ENCODE results near the gene USHBP1. TPM values are rescaled to one million over a fixed set of nuclear protein-coding genes. Genes with fewer than 3 reads are reported as not detected.

The USHBP1 gene
- total and polyA plus RNA-seq, 2 experiments from 2014 or later: 4.0 to 5.6 TPM

GRCh38 chr19:17296976-17297375 is 32.4 kb upstream of the USHBP1 start:
- H3F3A ChIP-seq (replicated peaks; ENCODE audit: low read depth): peaks cover 18% of the 10 kb centered on the region
- peaks cover 10% of the 10 kb centered on the region; the same call in 2 of the 3 replicates for H3K9me3 Mint-ChIP-seq
- H3K4me3 Mint-ChIP-seq: no peak overlapping the region
- peaks cover 3% of the 10 kb centered on the region for H4K20me1 ChIP-seq (replicated peaks; ENCODE audit: insufficient read depth)
- peaks cover 15% of the 10 kb centered on the region for H3K4me1 ChIP-seq (ENCODE audit: insufficient read depth)
- H3K27me3 Mint-ChIP-seq (ENCODE audit: insufficient read depth, low read depth, poor library complexity): peaks cover 13% of the 10 kb centered on the region
- H3K36me3 ChIP-seq (ENCODE audit: insufficient read depth): no peaks in the 10 kb centered on the region; the same call in 1 of the 2 replicates
- peaks cover 9% of the 10 kb centered on the region for H3K4me1 Mint-ChIP-seq
- DNase-seq (ENCODE audit: low spot score) (no peak), ATAC-seq (no peak)
- H3K27ac Mint-ChIP-seq: no peak overlapping the region
- 0 out of 2 replicates have a peak overlapping the region, but pooled peaks have one; percentile 69 for H3K27ac ChIP-seq (ENCODE audit: low read depth)
- H2AFZ ChIP-seq: no peak overlapping the region
- TF ChIP-seq NANOG (IDR thresholded peaks at IDR 0.05; ENCODE audit: borderline replicate concordance): no peak
- TF ChIP-seq CREB1 (CRISPR knock-in tag; IDR thresholded peaks at IDR 0.05; ENCODE audit: low read depth): no peak
- TF ChIP-seq POLR2AphosphoS5 (IDR thresholded peaks at IDR 0.05; ENCODE audit: low read depth): no peak
- no peak for TF ChIP-seq STAT1 (IDR thresholded peaks at IDR 0.05; ENCODE audit: unreplicated experiment)
- no peak for TF ChIP-seq EZH2 (IDR thresholded peaks at IDR 0.05; ENCODE audit: low read depth, unreplicated experiment)
- TF ChIP-seq EZH2phosphoT487 (IDR thresholded peaks at IDR 0.05; ENCODE audit: unreplicated experiment): no peak
- no peak for TF ChIP-seq REST (IDR thresholded peaks at IDR 0.05; ENCODE audit: unreplicated experiment)
- TF ChIP-seq ETS1 (IDR thresholded peaks at IDR 0.05): no peak
- TF ChIP-seq ZNF114 (CRISPR knock-in tag; IDR thresholded peaks at IDR 0.05): no peak
- TF ChIP-seq CTCF (conservative IDR thresholded peaks at IDR 0.05; ENCODE audit: low read depth in 2 of 2): no peak
- TF ChIP-seq ZNF462 (CRISPR knock-in tag; IDR thresholded peaks at IDR 0.05): no peak
- H3K36me3 Mint-ChIP-seq (ENCODE audit: low read depth): peaks cover 31% of the 10 kb centered on the region
- H3K9me2 ChIP-seq (ENCODE audit: insufficient read depth): no peaks in the 10 kb centered on the region
- H3K79me2 ChIP-seq (replicated peaks; ENCODE audit: insufficient read depth): peaks cover 15% of the 10 kb centered on the region
- no peak overlapping the region for H3K4me3 ChIP-seq
- no peaks in the 10 kb centered on the region for H3K27me3 ChIP-seq (ENCODE audit: insufficient read depth)
- no peak overlapping the region for H3K4me2 ChIP-seq

All from GM23338 (cell line).